GM12872 (cell line): ENCODE data around the gene MTO1.

ENCODE experiments used
- TF ChIP-seq, protein P1 (sequence below): IDR thresholded peaks from 3 replicates; pipeline ENCODE4 v1.5.1; 2011; ENCODE audit warnings: low read depth, mild to moderate bottlenecking, low read length, moderate library complexity; ENCODE audit not compliant: insufficient read depth

MTO1 gene

DNA sequence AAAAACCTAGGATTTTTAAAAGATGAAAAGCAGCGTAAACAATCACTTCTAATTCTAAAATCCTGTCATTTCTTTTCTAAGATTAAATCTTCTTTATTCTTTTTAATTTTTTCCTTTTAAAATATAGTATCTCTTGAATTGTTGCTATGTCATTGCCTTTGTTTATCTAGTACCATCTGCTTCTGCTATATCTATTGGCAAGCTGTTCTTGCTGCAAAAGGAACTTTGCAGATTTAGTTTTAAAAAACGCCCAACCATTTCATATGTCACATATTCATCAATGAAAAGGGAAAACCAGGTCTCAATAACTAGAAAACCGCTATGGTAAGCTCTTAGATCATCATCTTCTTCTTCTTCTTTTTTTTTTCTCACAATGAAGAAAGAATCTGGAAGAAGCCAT lies 70.8 kb downstream of the MTO1 start:
- TF ChIP-seq, protein P1, sequence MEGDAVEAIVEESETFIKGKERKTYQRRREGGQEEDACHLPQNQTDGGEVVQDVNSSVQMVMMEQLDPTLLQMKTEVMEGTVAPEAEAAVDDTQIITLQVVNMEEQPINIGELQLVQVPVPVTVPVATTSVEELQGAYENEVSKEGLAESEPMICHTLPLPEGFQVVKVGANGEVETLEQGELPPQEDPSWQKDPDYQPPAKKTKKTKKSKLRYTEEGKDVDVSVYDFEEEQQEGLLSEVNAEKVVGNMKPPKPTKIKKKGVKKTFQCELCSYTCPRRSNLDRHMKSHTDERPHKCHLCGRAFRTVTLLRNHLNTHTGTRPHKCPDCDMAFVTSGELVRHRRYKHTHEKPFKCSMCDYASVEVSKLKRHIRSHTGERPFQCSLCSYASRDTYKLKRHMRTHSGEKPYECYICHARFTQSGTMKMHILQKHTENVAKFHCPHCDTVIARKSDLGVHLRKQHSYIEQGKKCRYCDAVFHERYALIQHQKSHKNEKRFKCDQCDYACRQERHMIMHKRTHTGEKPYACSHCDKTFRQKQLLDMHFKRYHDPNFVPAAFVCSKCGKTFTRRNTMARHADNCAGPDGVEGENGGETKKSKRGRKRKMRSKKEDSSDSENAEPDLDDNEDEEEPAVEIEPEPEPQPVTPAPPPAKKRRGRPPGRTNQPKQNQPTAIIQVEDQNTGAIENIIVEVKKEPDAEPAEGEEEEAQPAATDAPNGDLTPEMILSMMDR: no peak

DNA sequence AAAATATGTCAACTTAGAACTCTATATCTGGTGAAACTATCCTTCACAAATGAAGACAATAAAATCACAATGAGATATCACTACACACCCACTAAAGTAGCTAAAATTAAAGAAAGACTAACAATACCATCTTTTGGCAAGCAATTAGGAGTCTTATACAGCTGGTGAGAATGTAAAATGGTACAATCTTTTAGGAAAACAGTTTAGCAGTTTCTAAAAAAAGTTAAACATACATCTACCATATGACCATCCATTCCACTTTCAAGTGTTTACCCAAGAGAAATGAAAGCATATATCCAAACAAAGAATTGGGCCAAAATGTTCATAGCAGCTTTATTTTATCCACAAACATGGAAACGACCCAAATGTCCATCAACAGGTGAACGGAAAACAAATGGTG lies 73.1 kb downstream of the MTO1 start:
- TF ChIP-seq, protein P1: no peak

DNA sequence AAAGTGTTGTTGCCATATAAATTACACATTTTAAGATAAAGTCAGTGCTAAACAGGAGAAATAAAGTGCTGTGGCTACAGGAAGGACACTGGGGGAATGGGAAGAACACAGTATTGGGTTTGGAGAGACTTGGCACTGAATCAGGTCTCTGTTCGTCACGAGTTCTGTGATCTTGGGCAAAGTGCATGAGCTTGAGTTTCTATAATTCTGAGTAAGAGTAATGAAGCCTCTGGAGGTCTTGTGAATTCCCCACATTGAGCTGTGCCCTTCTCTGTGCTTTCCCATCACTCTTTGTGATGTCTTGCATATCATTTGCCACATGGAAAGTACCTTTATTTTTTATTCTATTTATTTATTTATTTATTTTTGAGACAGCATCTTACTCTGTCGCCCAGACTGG lies 76.1 kb downstream of the MTO1 start:
- TF ChIP-seq, protein P1: no peak

DNA sequence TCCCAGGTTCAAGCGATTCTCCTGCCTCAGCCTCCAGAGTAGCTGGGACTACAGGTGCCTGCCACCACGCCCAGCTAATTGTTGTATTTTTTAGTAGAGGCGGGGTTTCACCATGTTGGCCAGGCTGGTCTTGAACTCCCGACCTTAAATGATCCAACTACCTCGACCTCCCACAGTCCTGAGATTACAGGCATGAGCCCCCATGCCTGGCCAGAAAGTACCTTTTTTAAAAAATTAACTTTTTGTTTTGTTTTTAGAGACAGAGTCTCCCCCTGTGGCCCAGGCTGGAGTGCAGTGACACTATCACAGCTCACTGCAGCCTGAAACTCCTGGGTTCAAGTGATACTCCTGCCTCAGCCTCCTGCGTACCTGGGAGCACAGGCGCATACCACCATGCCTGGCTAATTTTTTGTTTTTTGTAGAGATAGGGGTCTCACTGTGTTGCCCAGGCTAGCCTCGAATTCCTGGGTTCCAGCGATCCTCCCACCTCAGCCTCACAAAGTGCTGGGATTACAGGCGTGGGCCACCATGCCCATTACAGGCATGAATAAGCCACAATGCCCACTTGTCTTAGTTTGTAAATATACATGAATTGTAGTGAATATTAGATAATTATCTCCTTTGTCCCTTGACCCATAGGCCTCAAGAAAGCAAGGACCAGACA lies 76.7 kb downstream of the MTO1 start:
- TF ChIP-seq, protein P1: no peak

DNA sequence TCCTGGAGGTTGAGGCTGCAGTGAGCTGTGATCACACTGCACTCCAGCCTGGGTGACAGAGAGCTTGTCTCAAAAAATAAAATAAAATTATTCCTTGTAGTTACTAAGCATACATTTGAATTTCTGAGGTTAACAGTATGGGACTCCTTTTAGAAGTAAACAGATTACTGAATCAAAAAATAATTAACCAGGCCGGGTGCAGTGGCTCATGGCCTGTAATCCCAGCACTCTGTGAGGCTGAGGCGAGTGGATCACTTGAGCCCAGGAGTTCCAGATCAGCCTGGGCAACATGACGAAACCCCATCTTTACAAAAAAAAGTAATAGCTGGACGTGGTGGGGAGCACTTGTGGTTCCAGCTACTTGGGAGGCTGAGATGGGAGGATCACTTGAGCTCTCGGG lies 81.4 kb downstream of the MTO1 start:
- TF ChIP-seq, protein P1: no peak

DNA sequence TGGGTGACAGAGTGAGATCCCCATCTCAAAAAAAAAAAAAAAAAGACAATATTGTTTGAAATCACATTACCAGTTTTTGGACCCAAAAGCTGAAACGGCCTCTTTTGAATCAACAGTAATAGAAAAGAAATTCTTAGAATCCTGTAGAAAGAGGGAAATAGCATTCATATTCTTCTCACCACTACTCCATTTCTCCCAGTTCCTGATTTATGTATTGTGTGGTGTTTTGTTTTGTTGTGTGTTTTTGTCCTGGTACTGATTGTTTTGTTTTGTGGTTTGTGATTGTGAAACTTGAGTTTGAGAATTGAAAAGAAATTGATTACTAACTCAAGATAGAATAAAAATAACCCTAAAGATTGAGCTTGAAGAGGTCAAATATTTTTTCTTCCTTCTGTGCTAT lies 85.5 kb downstream of the MTO1 start:
- TF ChIP-seq, protein P1: no peak

DNA sequence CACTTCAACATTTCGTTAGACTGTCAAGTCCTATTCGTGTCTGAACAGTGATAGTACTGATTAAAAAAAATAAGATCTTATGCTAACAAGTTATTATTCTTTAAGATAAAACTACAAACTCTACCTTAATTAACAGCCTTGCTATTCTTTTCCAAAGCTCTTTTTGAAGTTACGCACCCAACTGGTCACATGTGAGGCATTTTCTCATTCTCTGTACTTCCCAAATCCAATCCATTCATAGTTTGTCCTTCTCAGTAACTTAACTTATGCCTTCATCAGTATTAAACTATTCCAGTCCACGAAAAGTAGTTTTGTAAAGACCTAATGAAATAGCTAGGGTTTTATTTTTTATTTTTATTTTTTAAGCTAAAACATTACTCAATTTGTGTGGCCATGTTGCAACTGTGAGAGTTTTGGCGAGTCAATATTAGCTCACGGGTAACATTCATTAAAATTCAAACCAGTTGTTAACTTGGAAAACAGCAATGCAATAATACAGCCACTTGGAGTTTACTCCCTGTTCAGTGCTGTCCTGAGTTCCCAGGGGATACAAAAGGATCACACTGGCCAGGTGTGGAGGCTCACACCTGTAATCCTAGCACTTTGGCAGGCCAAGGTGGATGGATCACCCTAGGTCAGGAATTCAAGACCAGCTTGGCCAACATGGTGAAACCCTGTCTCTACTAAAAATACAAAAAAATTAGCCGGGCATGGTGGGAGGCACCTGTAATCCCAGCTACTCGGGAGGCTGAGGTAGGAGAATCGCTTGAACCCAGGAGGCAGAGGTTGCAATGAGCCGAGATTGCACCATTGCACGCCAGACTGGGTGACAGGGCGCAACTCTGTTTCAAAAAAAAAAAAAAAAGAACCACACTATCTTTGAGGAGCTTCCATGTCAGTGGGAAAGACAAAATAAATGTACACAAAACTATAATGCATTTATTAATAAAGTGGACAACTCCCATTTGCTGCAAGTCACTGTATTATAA lies 87.2 kb downstream of the MTO1 start:
- TF ChIP-seq, protein P1: no peak
